H9 (cell line): ENCODE results near the gene H2AZ2. TPM values are rescaled to one million over a fixed set of nuclear protein-coding genes. Genes with fewer than 3 reads are reported as not detected.

Experiments used
- DNase-seq: peaks from one replicate; pipeline ENCODE4 v3.0.0-alpha.2; 2017
- H2AFZ ChIP-seq: one replicate; pipeline ENCODE4 v1.6.1; 2013; ENCODE audit warnings: mild to moderate bottlenecking, low read length, control low read depth, moderate library complexity
- H2AK5ac ChIP-seq: 2 replicates; pipeline ENCODE4 v1.6.1; 2013; ENCODE audit warnings: low read length, control low read depth, mixed read lengths; ENCODE audit not compliant: insufficient read length
- H2BK120ac ChIP-seq: one replicate; pipeline ENCODE4 v1.6.1; 2013; ENCODE audit warnings: low read depth, mild to moderate bottlenecking, low read length, control low read depth, inconsistent platforms; ENCODE audit not compliant: poor library complexity, severe bottlenecking
- H2BK12ac ChIP-seq: 2 replicates; pipeline ENCODE4 v1.6.1; 2013; ENCODE audit warnings: low read length, control low read depth, mixed read lengths, low read depth; ENCODE audit not compliant: insufficient read length
- H2BK15ac ChIP-seq: 2 replicates; pipeline ENCODE4 v1.6.1; 2013; ENCODE audit warnings: low read depth, low read length, control low read depth
- H2BK20ac ChIP-seq: one replicate; pipeline ENCODE4 v1.6.1; 2013; ENCODE audit warnings: low read depth, mild to moderate bottlenecking, low read length, control low read depth, inconsistent platforms; ENCODE audit not compliant: poor library complexity, severe bottlenecking
- H2BK5ac ChIP-seq: 2 replicates; pipeline ENCODE4 v1.6.1; 2013; ENCODE audit warnings: low read length, control low read depth, mixed read lengths; ENCODE audit not compliant: insufficient read length
- H3K14ac ChIP-seq: 2 replicates; pipeline ENCODE4 v1.6.1; 2013; ENCODE audit warnings: low read length, control low read depth; ENCODE audit not compliant: insufficient read depth
- H3K18ac ChIP-seq: 2 replicates; pipeline ENCODE4 v1.6.1; 2013; ENCODE audit warnings: low read depth, mild to moderate bottlenecking, mixed read lengths, low read length, control low read depth; ENCODE audit not compliant: insufficient read length
- H3K23ac ChIP-seq: 2 replicates; pipeline ENCODE4 v1.6.1; 2013; ENCODE audit warnings: low read length, control low read depth, mixed read lengths, low read depth; ENCODE audit not compliant: insufficient read length
- H3K23me2 ChIP-seq: 2 replicates; pipeline ENCODE4 v1.6.1; 2013; ENCODE audit warnings: low read depth, mild to moderate bottlenecking, mixed read lengths, low read length, control low read depth; ENCODE audit not compliant: insufficient read length, poor library complexity, severe bottlenecking
- H3K27ac ChIP-seq: 2 replicates; pipeline ENCODE4 v1.5.1; 2013; ENCODE audit warnings: low read length, control low read depth, mixed read lengths, low read depth; ENCODE audit not compliant: insufficient read length
- H3K27me3 ChIP-seq: 2 replicates; pipeline ENCODE4 v1.6.1; 2013; ENCODE audit warnings: low read length, control low read depth, inconsistent platforms; ENCODE audit not compliant: insufficient read depth
- H3K4ac ChIP-seq: 2 replicates; pipeline ENCODE4 v1.6.1; 2013; ENCODE audit warnings: low read depth, mild to moderate bottlenecking, control low read depth, inconsistent platforms, low read length, moderate library complexity
- H3K4me1 ChIP-seq: 2 replicates; pipeline ENCODE4 v1.6.1; 2013; ENCODE audit warnings: low read length, control low read depth, inconsistent platforms; ENCODE audit not compliant: insufficient read depth
- H3K4me2 ChIP-seq: 2 replicates; pipeline ENCODE4 v1.6.1; 2013; ENCODE audit warnings: low read length, control low read depth, mixed read lengths; ENCODE audit not compliant: insufficient read length, insufficient read depth
- H3K56ac ChIP-seq: 2 replicates; pipeline ENCODE4 v1.6.1; 2013; ENCODE audit warnings: low read depth, mild to moderate bottlenecking, mixed read lengths, low read length, control low read depth; ENCODE audit not compliant: insufficient read length
- H3K79me1 ChIP-seq: 2 replicates; pipeline ENCODE4 v1.6.1; 2013; ENCODE audit warnings: low read depth, mild to moderate bottlenecking, moderate library complexity, low read length, control low read depth, inconsistent platforms; ENCODE audit not compliant: insufficient read depth, poor library complexity, severe bottlenecking
- H3K79me2 ChIP-seq: 2 replicates; pipeline ENCODE4 v1.6.1; 2013; ENCODE audit warnings: low read length, control low read depth, inconsistent platforms; ENCODE audit not compliant: insufficient read depth
- H3K9ac ChIP-seq: 2 replicates; pipeline ENCODE4 v1.6.1; 2013; ENCODE audit warnings: low read length, control low read depth, mixed read lengths; ENCODE audit not compliant: insufficient read length; ENCODE audit errors: extremely low read depth
- H3K9me3 ChIP-seq: one replicate; pipeline ENCODE4 v1.6.1; 2013; ENCODE audit warnings: low read depth, low read length, inconsistent platforms; ENCODE audit not compliant: control insufficient read depth
- H3T11ph ChIP-seq: one replicate; pipeline ENCODE4 v1.6.1; 2013; ENCODE audit warnings: mild to moderate bottlenecking, low read length, control low read depth, inconsistent platforms
- H4K20me1 ChIP-seq: one replicate; pipeline ENCODE4 v1.6.1; 2013; ENCODE audit not compliant: control insufficient read depth, insufficient read length, insufficient read depth
- H4K5ac ChIP-seq: 2 replicates; pipeline ENCODE4 v1.6.1; 2013; ENCODE audit warnings: low read depth, mild to moderate bottlenecking, mixed read lengths, low read length, control low read depth; ENCODE audit not compliant: insufficient read length
- H4K8ac ChIP-seq: replicated peaks from 2 replicates; pipeline ENCODE4 v1.6.1; 2013; ENCODE audit warnings: low read length, control low read depth, mixed read lengths, low read depth; ENCODE audit not compliant: insufficient read length
- H4K91ac ChIP-seq: 2 replicates; pipeline ENCODE4 v1.6.1; 2013; ENCODE audit warnings: low read depth, mild to moderate bottlenecking, moderate library complexity, mixed read lengths, low read length, control low read depth; ENCODE audit not compliant: insufficient read length
- H3K27ac Mint-ChIP-seq, 3 experiments: 2 replicates in 2 of 3; 3 replicates in 1 of 3; pipeline ENCODE4 v1.8.0; 2020 to 2021; ENCODE audit warnings: mixed read lengths in 3 of 3, mild to moderate bottlenecking in 1 of 3, moderate library complexity in 1 of 3
- H3K27me3 Mint-ChIP-seq: 2 replicates; pipeline ENCODE4 v1.8.0; 2021; ENCODE audit warnings: low read depth, mild to moderate bottlenecking, moderate library complexity, mixed read lengths
- H3K36me3 Mint-ChIP-seq, 3 experiments: 2 replicates in 2 of 3; 3 replicates in 1 of 3; pipeline ENCODE4 v1.8.0; 2020 to 2021; ENCODE audit warnings: low read depth in 3 of 3, mixed read lengths in 3 of 3; ENCODE audit not compliant: insufficient read depth in 1 of 3
- H3K4me1 Mint-ChIP-seq, 2 experiments: 2 replicates each; pipeline ENCODE4 v1.8.0; 2020; ENCODE audit warnings: mixed read lengths in 2 of 2
- H3K4me3 Mint-ChIP-seq, 2 experiments: 2 replicates in 1 of 2; 3 replicates in 1 of 2; pipeline ENCODE4 v1.8.0; 2020 to 2021; ENCODE audit warnings: mild to moderate bottlenecking in 2 of 2, mixed read lengths in 2 of 2, moderate library complexity in 1 of 2
- H3K9me3 Mint-ChIP-seq, 2 experiments: 2 replicates in 1 of 2; 3 replicates in 1 of 2; pipeline ENCODE4 v1.8.0; 2020; ENCODE audit warnings: mild to moderate bottlenecking in 2 of 2, mixed read lengths in 2 of 2, moderate library complexity in 1 of 2
- CTCF ChIP-seq: fragments of 200-600 bp; sonication (generic); conservative IDR thresholded peaks from 3 replicates; pipeline ENCODE4 v1.8.0; 2021; ENCODE audit warnings: antibody characterized with exemption, mild to moderate bottlenecking
- WGBS: extraction: QIAGEN DNeasy Blood & Tissue Kit; methylation state at CpG from one replicate; pipeline ENCODE4 v1.1.7; 2013; ENCODE audit warnings: missing lambda C conversion rate, low lambda C conversion rate, mixed read lengths; ENCODE audit not compliant: insufficient read length; ENCODE audit errors: extremely low coverage; 5-methylcytosine and 5-hydroxymethylcytosine counted together
- total RNA-seq: library from RNA; stranded (reverse); gene quantifications from 2 replicates; pipeline ENCODE4 v1.2.1, GENCODE V29; 2021

Gene H2AZ2
- total RNA-seq, 1 experiment from 2014 or later, result 208 TPM

GRCh38 chr7:44824894-44825526 lies 22.9 kb downstream of the H2AZ2 start:
- H2BK5ac ChIP-seq, result no peak overlapping the region
- H4K20me1 ChIP-seq, result no peaks in the 10 kb centered on the region
- no peak overlapping the region for H4K5ac ChIP-seq
- H4K8ac ChIP-seq, result no peak overlapping the region
- peaks cover 10 to 35% (median 34%) of the 10 kb centered on the region in 3 experiments for H3K36me3 Mint-ChIP-seq
- no peak overlapping the region for H2BK12ac ChIP-seq
- TF ChIP-seq CTCF, result no peak
- no peak overlapping the region for H3K18ac ChIP-seq
- peak overlapping the region in 2 of 3 experiments; percentile 3 to 48; a peak in 3 of 7 replicates for H3K27ac Mint-ChIP-seq
- no peaks in the 10 kb centered on the region for H3K79me1 ChIP-seq
- no peaks in the 10 kb centered on the region for H3K9me3 Mint-ChIP-seq
- no peak overlapping the region for H4K91ac ChIP-seq
- H3K4me2 ChIP-seq, result no peak overlapping the region
- H3K4me1 ChIP-seq, result no peaks in the 10 kb centered on the region
- no peak overlapping the region for H3K23ac ChIP-seq
- no peak overlapping the region for H3K4me3 Mint-ChIP-seq
- H3K27me3 Mint-ChIP-seq, result no peaks in the 10 kb centered on the region
- H3K27me3 ChIP-seq, result no peaks in the 10 kb centered on the region
- H3K23me2 ChIP-seq, result no peaks in the 10 kb centered on the region
- H2BK20ac ChIP-seq, result no peak overlapping the region
- no CpG with 5 or more reads among the region's 2 CpGs for WGBS
- no peak overlapping the region for H2BK15ac ChIP-seq
- no peak overlapping the region for H3K27ac ChIP-seq
- H3K56ac ChIP-seq, result no peak overlapping the region
- H2BK120ac ChIP-seq, result no peak overlapping the region
- no peaks in the 10 kb centered on the region for H3K9me3 ChIP-seq
- H2AFZ ChIP-seq, result no peak overlapping the region
- no peaks in the 10 kb centered on the region for H3K79me2 ChIP-seq
- no peak for DNase-seq
- H2AK5ac ChIP-seq, result no peak overlapping the region
- H3K14ac ChIP-seq, result no peak overlapping the region
- no peak overlapping the region for H3K9ac ChIP-seq
- H3T11ph ChIP-seq, result no peak overlapping the region
- no peak overlapping the region for H3K4ac ChIP-seq
- H3K4me1 Mint-ChIP-seq, result peaks cover 0 to 3% of the 10 kb centered on the region in 2 experiments; a peak in 2 of 4 replicates
